CD4-positive, alpha-beta T cell treated with Interleukin-10 for 1 hour (primary cell): ENCODE measurements around the gene SND1.

Source experiments
- DNase-seq: peaks from one replicate; pipeline ENCODE4 v3.0.0-alpha.2; 2020

Gene SND1

DNA sequence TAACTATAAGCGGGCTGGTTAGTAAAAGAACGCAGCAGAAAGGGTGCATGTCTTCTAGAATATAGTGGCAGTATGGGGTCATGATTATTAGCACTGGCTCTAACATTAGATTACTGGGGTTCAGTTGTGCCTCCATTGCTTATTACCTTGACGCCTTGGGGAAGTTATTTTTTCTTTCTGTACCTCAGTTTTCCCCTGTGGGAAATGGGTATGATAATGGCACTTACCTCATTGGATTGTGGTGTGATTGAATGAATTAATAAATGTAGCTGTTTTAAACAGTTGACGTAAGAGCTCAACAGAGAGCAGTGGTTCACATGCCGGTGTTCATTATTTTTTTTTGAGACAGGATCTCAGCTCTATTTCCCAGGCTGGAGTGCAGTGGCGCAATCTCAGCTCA is 262.7 kb downstream of the SND1 start:
- no peak for DNase-seq

DNA sequence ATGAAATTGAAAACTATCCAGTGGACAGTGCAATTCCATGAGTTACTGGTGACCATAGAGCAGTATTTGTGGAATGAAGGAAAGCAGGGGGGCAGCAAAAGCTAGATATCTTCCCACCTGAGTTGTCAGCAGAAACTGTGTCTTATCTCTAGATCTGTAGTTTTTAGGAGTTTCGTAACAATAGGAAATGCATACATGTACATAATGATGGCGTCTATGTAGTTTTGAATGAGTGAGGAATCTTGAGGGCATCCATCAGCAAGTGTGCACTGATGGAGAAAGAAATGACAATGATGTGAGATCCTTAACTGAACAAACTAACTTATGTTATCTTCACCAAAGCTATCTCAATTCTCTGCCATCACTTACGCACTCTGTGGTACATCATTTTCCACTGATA is 264.7 kb downstream of the SND1 start:
- no peak for DNase-seq

DNA sequence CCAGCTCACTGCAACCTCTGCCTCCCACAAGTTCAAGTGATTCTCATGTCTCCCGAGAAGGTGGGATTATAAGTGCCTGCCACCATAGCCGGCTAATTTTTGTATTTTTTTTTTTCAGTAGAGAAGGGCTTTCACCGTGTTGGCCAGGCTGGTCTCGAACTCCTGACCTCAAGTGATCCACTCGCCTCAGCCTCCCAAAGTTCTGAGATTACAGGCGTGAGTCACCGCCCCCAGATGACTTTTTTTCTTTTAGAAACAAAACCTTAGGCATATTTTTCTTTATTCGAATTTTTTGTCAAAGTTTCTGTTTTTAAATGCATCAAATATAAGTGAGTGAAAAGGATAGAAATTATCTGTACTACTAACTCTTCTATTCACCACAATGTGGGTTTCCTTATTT is 266.1 kb downstream of the SND1 start:
- DNase-seq, result no peak

DNA sequence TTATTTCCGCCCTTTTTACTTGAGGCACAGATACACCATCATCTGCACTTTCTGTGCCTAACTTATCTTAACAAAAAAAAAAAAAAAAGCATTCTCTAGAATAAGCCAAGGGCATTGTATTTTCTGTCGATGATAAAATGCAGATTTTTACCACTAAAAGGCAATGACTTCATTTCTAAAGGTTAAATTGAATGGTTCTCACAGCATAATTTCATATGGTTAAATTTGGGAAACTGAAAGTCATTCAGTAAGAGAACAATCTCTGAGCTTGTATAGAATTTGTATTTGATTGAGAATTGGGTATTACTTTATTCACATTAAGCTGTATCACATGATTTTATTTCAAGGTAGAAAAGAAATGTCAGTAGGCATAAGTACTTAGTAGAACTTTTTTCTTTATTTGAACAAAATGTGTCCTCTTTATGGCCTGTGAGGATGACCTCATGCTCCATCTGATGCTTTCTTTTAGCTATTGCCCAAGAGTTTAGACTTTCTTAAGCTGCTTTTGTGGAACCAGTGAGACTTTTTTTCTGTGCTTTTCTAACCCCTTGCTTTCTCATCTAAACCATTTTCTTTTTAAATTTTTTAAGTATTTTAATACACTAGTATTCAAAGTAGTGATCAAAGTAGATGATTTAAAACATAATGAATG is 268.9 kb downstream of the SND1 start:
- DNase-seq, result no peak

DNA sequence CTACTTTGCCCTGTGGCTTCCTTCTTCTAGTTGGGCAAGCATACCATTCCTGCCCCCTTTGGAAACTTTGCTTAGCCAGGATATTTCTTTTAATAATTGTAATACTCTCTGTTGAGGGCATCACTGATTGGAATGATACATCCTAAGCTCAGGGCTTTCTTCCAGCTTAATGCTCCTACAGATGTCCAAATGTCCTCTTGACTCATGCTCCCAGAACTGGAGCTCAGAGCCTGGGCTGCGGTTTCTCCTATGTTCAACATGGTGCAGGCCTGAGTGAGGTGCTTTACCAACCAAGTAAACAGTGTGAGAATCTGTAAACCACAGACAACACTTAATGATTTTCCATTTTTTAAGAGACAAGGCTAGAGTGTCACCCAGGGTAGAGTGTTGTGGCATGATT is 270.7 kb downstream of the SND1 start:
- DNase-seq, result no peak

DNA sequence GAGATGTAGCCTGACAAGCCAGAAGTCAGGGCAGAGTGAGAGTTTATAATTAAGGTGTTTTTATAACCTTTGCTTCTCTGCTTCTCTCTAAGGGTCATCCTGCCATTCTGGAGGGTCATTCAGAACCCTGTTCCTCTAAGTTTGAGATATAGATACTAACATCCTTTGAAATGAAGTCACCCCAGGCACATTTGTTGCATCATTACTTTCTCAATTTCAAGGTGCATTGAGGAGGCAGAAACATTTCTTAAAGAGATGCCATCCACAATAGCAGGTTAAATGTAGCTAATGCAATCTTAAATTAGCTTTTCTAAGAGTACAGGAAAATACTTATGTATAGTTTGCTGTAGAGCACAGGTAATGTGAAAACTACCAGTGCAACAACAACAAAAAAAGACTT is 272.9 kb downstream of the SND1 start:
- DNase-seq, result no peak

DNA sequence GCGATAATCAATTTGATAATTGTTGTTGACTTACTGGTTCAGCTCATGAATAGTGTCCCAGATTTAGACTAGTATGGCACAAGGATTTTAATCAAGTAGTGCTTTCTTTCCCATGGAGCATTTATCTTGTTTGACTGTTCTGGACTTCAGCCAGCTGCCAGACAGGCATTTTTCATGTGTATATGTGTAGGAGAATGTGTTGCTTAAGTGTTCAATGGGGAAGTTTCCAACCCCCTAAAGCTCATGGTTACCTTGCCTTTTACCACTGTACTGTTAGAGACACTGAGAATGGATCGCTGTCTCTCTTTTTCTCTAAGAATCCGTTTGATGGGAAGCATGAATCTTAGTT is 275.3 kb downstream of the SND1 start:
- no peak for DNase-seq

DNA sequence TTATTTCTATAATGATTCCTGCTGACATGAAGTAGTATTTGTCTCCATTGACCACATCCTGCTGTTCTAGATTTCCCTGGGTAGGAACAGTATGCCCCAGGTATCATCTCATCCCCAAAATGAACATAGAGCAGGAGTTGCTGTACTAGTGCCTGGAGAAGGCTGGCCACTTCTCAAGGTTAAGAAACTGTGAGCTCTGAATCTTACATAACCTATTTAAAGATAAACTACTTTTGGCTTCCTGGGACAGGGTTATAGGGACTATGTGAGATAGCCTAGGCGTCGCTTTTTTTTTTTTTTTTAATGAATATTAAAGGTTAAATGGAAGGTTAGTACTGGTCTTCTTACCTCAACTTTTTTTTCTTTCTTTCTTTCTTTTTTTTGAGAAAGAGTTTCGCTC is 276.2 kb downstream of the SND1 start:
- DNase-seq, result no peak

DNA sequence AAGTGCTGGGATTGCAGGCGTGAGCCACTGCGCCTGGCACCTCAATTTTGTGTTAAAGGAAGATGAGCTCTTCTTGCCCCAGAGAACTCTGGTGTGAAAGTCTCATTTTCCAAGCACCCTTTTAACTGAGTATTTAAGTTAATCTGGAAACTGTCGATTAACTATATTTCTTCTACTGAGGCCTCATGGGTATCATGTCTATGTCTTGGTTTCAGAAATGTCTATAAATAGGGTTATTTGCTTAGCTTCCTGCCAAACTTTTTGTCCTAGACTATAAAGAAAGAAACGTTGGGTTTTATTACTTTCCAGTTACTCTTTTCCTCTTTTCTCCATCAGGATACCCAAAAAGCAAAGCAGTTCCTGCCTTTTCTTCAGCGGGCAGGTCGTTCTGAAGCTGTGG is 276.9 kb downstream of the SND1 start:
- DNase-seq, result no peak

DNA sequence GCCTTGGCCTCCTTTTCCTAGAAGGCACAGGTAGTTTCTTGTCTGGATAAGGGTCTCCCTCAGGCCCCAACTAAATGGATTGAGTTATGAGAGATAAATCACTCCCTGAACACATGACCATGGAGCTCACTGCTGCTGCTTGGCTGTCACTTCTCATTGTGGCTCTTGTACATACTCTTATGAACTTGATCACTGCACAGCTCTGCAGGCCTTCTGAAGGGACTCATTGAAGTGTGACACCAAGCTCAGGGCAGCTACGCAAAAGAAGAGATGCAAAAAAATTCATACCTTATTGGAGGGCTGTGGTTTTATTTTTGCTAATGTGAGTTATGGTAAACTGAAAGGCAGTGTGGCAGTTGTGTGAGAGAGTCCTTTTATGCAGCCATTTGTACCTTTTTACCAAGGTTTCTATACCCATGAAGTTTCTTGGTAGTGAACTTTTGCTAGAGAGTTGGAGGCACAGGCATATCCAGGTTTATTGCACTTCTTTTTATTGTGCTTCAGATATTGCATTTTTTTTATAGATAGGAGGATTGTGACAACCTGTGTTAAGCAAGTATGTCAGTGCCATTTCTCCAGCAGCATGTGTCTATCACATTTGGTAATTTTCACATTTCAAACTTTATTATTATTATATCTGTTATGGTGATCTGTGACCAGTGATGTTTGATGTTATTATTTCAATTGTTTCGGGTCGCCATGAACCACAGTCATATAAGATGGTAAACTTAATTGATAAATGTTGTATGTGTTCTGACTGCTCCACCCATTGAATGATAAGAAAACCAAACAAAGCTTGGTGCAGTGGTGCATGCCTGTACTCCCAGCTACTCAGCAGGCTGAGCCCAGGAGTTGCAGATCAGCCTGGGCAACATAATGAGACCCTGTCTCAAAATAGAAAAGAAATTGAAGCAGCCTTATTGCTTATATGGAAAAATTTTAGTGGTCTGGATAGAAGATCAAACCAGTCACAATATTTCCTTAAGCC is 278.6 kb downstream of the SND1 start:
- no peak for DNase-seq

DNA sequence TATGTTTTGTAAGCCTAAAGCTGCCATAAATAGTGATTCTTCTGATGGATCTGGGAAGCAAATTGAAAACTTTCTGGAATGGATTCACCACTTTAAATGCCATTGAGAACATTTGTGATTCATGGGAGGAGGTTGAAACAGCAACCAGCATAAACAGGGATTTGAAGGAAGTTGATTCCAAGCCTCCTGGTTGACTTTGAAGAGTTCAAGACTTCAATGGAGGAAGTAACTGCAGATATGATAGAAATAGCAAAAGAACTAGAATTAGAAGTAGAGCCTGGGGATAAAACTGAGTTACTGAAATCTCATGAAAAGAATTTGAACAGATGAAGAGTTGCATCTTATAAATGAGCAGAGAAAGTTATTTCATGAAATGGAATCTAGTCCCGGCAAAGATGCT is 280.1 kb downstream of the SND1 start:
- DNase-seq, result no peak

DNA sequence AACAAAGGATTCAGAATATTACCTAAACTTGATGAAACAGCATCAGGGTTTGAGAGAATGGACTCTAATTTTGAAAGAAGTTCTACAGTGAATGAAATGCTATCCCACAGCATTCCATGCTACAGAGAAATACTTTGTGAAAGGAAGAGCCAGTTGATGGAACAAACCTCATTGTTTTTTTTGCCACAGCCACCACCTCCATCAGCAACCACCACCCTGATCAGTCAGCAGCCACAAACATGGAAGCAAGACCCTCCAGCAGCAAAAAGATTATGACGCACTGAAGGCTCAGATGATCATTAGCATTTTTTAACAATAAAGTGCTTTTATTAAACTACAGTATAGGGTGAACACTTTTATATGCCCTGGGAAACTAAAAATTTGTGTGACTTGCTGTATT is 280.5 kb downstream of the SND1 start:
- DNase-seq, result no peak

DNA sequence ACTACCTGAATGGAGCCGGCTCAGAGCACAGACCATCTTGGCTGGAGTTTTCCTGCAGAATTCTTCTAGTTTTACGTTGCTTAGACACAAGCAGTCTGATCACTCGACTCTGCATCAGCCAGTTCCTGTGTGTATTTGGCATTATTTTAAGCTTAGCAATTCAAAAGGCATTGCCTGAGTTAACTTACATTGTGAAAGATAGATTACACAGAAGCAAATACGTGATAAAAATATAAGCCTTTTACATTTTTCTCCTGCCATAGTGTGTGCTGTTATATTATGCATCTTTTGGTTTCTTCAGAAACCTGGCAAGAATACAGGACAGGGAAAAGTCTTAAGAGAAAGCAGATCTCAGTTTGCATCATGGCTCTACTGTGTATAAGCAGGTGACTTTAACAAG is 281.2 kb downstream of the SND1 start:
- no peak for DNase-seq

DNA sequence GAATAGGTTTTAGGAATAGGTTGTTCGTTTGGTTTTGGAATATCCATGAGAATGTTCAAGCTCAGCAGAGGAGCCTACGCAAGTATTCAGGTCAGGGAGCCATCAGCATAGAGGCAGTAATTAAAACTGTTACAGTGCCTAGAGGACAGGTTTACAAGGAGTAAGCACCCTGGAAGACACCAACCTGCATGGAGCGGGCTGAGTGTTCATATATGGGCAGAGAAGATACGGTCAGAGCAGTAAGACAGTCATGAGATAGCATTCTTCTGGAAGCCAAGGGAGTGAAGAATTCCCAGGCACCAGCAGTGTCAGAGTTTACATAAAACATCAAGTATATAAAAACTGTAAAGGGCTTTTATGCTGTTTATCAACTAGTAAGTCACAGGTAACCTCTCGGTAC is 282.7 kb downstream of the SND1 start:
- DNase-seq, result no peak

DNA sequence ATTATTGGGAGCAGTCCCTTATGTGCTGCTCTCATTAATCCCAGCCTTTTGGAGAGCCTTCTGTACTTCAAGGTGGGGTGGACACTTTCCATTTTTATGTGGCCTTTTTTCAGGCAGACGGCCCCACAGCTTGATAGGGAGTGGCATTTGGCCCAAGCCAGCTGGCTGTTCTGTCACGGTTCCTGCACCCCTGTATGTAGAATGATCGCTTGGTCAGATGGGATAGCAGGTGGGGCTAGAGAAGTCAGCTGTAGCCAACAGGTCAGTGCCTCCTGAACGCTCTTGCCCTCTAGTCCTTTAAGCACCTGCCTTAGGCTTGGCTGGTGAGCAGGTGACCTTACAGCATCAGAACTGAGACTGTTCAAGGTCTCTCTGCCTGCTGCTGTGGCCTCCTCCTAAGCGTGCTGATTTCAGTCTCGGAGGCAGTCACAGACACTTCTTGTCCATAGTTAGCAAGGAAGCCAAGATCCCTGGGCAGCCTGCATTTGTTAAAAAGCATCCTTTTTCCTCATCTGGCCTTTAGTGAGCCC is 283.9 kb downstream of the SND1 start:
- DNase-seq, result no peak

DNA sequence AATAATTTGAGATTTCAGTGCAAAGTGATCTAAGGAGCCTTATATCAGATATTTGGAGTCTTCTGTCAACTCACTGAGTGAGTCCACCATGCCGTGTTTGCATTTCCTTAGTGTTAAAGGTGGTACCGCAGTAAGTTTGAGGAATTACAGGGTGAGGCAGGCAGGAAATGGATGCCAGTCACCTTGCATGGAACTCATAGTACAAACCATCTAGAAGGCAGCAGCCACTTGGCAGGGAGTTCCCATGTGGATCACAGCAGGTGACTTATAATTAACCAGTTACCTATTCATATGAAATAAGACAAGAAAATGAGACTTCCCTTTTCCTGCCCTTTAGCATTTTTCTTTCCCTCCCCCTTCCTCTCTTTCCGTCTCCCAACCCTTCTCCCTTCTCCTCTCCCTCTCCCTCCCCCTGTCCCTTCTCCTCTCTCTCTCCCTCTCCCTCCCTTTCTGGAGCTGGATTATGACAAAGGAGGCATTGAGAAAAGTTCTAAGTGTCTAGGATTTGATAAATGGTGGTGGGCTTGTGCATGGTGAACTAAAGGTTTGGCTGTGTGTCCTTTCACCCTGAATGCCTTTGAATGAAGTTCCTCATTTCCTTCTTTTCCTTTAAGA is 285.2 kb downstream of the SND1 start:
- no peak for DNase-seq

DNA sequence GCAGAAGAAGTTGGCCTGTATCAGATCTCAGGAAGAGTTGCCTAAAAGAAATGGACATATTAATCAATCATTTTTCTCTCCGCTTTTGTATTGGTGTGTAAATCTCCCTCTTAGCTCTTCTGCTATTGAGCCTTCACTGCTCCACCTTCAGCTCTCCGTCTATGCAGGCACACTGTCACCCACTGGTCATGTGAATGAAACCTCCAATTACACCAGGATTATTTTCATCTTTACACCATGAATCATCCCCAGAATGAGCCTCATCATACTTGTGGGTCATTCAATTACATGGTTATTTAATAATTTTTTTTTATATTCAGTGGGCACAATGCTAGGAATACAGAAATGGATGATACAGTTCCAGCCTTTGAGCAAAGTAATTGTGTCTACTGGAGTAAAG is 286.6 kb downstream of the SND1 start:
- DNase-seq, result no peak

DNA sequence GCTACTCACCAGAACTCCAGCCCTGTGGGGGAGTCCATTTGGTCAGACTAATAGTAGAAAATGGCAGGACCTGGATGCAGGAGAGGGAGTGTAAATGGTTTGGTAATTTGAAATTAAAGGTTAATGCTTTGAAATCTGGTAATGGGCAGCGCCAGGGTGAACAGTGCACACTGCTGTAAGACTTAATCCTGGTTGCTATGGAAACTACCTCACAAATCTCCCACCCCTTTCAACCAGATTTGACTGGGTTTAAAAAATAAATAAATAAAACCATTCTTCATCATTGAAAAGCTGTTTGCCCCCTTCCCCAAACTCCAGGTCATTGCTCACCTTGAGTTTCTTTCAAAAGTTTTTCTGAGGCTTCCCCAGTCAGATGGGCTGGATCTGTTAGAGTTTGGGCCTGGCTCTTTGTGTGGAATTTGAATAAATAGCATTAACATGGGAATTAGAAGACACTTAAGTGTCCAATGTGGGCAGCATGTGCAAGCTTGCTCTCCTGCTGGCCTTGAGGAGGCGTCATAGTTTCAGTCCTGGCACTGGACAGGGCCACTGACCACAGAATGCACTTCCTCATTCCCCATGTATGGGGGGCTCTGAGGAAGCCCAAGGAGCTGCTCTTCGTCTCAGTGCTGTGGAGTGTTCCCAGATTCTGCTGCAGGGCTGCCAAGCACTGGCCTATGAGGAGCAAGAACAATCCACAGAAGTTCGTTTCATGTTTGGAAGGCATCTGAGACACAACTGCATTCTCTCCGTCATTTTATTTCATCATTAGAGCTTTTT is 288.6 kb downstream of the SND1 start:
- DNase-seq, result no peak

DNA sequence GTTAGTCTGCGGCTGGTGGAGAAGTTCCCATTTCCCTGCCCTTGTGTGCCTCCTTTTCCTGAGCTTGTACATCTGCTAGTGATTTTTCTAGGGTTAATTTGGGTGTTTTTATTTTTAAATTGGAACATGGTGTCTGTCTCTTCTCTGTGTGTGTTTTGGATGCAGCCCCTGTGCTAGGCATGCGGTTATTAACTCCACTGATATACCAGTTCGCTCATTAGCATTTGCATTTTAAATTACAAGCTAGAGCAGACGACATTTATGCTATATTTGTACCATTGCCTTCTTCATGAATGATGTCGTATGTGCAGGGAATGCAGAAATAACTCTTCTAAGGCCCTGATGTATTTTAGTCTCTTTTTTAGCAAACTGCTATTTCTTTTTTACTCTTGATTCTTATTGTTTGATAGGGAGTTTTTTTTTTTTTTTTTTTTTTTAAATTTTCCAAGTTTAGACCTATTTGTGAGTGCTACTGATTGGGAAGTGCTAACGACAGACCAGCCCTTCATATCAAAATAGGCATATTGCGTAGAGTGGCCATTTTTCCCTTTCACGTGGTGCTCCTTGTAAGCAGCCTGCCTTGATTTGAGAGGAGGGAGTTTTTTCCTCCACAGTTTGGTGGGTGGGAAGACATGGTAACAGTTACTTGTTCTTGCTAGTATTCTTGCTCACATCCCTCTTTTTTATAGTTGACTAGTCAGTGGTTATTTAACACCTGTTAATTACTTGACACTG is 289.6 kb downstream of the SND1 start:
- DNase-seq, result no peak

DNA sequence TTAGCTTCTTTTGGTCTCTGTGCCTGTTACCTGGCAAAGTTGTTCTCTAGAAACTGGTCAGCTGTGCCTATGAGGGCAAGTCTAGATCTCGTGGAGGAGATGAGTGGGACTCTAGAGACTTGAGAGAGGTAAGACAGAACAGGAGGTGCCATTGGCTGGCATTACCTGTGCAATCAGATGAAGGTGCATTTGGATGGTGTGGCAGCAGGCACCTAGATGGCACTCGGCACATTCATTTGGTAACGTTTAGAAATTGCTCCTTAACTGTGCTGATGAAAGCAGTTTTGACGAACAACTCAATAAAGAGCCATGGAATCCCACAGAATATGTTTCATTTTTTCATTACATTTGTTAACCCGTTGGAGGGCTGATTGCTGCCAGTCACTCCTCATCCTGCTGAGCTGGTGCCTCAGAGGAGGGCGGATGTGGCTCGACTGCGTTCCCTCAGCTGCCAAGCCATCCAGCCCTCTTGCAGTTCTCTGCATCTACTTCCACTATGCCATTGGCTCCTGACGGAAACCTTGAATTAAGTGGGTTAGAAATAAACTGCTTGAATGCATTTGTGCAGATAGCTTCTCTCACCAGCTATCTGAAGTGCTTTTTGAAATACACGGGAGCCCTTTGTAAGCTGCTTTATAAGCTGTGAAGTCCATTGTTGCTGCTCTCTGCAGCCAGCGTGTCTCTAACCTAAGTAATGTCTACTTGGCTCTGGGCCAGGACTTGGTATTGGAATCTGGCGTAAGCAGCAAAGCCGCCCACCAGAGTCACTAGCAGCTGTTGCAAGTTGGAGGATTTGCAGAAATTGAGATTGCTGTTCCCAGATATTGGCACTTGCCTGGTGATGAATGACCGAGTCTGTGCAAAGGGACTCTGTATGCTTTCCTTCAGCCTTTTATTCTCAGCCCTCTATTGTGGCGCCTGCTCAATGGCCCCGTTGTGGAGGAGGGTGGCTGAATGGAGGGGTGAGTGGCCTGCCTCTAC is 291.8 kb downstream of the SND1 start:
- no peak for DNase-seq

DNA sequence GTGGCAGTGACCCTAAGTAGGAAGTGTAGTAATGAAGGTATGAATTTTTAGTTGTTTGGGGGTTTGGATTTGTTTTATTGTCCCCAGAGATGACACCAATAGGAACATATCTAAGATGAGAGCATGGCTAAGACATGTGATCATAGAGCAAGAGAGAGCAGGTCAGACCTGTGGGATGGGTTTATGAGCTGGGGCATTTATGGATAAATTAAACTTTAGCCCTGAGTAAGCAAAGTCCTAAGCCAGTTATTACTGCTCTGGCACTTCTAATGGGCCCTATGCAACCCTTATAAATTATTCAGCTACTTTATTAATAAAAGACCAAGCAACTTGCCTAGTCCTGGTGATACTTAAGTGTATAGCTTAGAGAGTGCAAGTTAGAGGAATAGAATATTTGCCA is 294.1 kb downstream of the SND1 start:
- no peak for DNase-seq
